H1 (cell line): Measurements from ENCODE around the gene PDE9A. TPM values are rescaled to one million over a fixed set of nuclear protein-coding genes. Genes with fewer than 3 reads are reported as not detected.
A peak's percentile ranks its signal among the peaks of the same experiment; 100 is the strongest.

Experiments
- CTCF ChIA-PET: fragments of 300-600 bp; sonication (Branson Sonifier 250); formaldehyde crosslinking; loops from one replicate; lab custom pipeline; 2021; ENCODE audit not compliant: partially characterized antibody; lab: Charles Lee
- POLR2A ChIA-PET: fragments of 300-600 bp; sonication (Branson Sonifier 250); formaldehyde crosslinking; loops from one replicate; lab custom pipeline; 2021; ENCODE audit warnings: inconsistent platforms; ENCODE audit not compliant: partially characterized antibody; lab: Charles Lee
- DNase-seq, 2 experiments: peaks; one replicate each; pipeline versions ENCODE4 v3.0.0 to v3.0.0-alpha.2; 2010 to 2022; ENCODE audit warnings: low spot score in 2 of 2, low read depth in 1 of 2, mixed read lengths in 1 of 2
- FAIRE-seq: peaks from 2 replicates; lab custom pipeline; 2011; peaks lifted over from hg19 to GRCh38; lab: Jason Lieb, UNC
- H2AFZ ChIP-seq: 2 replicates; pipeline ENCODE4 v1.8.1; 2012; ENCODE audit warnings: low read length, inconsistent platforms
- H2AK5ac ChIP-seq: 2 replicates; pipeline ENCODE4 v1.6.1; 2013; ENCODE audit warnings: low read depth, low read length
- H2BK120ac ChIP-seq: replicated peaks from 2 replicates; pipeline ENCODE3; 2013; ENCODE audit warnings: low read depth, low read length, inconsistent platforms
- H2BK12ac ChIP-seq: 2 replicates; pipeline ENCODE4 v1.6.1; 2013; ENCODE audit warnings: low read depth, low read length
- H2BK15ac ChIP-seq: 2 replicates; pipeline ENCODE4 v1.6.1; 2013; ENCODE audit warnings: low read length
- H2BK20ac ChIP-seq: 2 replicates; pipeline ENCODE4 v1.6.1; 2013; ENCODE audit warnings: low read length
- H2BK5ac ChIP-seq: 2 replicates; pipeline ENCODE4 v1.6.1; 2013; ENCODE audit warnings: low read depth, low read length
- H3K14ac ChIP-seq: 2 replicates; pipeline ENCODE4 v1.6.1; 2013; ENCODE audit warnings: inconsistent platforms; ENCODE audit not compliant: insufficient read length
- H3K18ac ChIP-seq: 2 replicates; pipeline ENCODE4 v1.6.1; 2013; ENCODE audit warnings: low read length; ENCODE audit errors: extremely low read depth
- H3K23ac ChIP-seq: 2 replicates; pipeline ENCODE4 v1.6.1; 2013; ENCODE audit warnings: inconsistent platforms; ENCODE audit not compliant: insufficient read length
- H3K23me2 ChIP-seq: 2 replicates; pipeline ENCODE4 v1.6.1; 2013; ENCODE audit warnings: low read depth, low read length
- H3K27ac ChIP-seq: 2 replicates; pipeline ENCODE4 v1.6.1; 2011; ENCODE audit warnings: low read depth, low read length, inconsistent platforms
- H3K27me3 ChIP-seq, 4 experiments: replicated peaks in 1 of 4; 1 replicate in 1 of 4; 2 replicates in 3 of 4; pipeline versions ENCODE4 v1.6.1 to v1.8.1; 2011 to 2013; ENCODE audit warnings: low read length in 3 of 4, mild to moderate bottlenecking in 3 of 4, inconsistent platforms in 2 of 4, mixed read lengths in 2 of 4, moderate library complexity in 1 of 4; ENCODE audit not compliant: control insufficient read depth in 3 of 4, insufficient read depth in 3 of 4; ENCODE audit errors: extremely low read depth in 1 of 4
- H3K36me3 ChIP-seq, 4 experiments: 2 replicates each; pipeline versions ENCODE4 v1.6.1 to v1.8.1; 2011 to 2013; ENCODE audit warnings: mild to moderate bottlenecking in 4 of 4, low read length in 3 of 4, moderate library complexity in 2 of 4, control low read depth in 1 of 4, inconsistent platforms in 1 of 4; ENCODE audit not compliant: insufficient read depth in 4 of 4, control insufficient read depth in 2 of 4
- H3K4ac ChIP-seq: replicated peaks from 2 replicates; pipeline ENCODE3; 2013; ENCODE audit warnings: low read length, low read depth, mixed read lengths, inconsistent platforms; ENCODE audit not compliant: insufficient read length
- H3K4me1 ChIP-seq, 4 experiments: replicated peaks in 1 of 4; 1 replicate in 1 of 4; 2 replicates in 3 of 4; pipeline versions ENCODE4 v1.6.1 to v1.8.1; 2011 to 2013; ENCODE audit warnings: low read length in 3 of 4, inconsistent platforms in 2 of 4, mixed read lengths in 1 of 4; ENCODE audit not compliant: insufficient read depth in 4 of 4, control insufficient read depth in 3 of 4
- H3K4me2 ChIP-seq, 2 experiments: 2 replicates each; pipeline versions ENCODE4 v1.6.1 to v1.8.1; 2011 to 2013; ENCODE audit warnings: low read depth in 2 of 2, low read length in 2 of 2, control low read depth in 1 of 2, inconsistent platforms in 1 of 2, mild to moderate bottlenecking in 1 of 2; ENCODE audit not compliant: insufficient read depth in 1 of 2
- H3K4me3 ChIP-seq, 4 experiments: fragments of 200-600, 300-600 bp in 1 of 4; sonication (generic), shearing (Covaris generic), sonication (Bioruptor Twin) in 1 of 4; 2 replicates each; pipeline versions ENCODE4 v1.5.1 to v1.8.1; 2011 to 2016; ENCODE audit warnings: low read length in 4 of 4, low read depth in 3 of 4, control low read depth in 2 of 4, inconsistent platforms in 2 of 4, mild to moderate bottlenecking in 2 of 4, mixed read lengths in 1 of 4, moderate library complexity in 1 of 4; ENCODE audit not compliant: insufficient read depth in 2 of 4; ENCODE audit errors: extremely low read depth in 1 of 4
- H3K56ac ChIP-seq: replicated peaks from 2 replicates; pipeline ENCODE3; 2013; ENCODE audit warnings: low read depth, mild to moderate bottlenecking, mixed read lengths, low read length, inconsistent platforms; ENCODE audit not compliant: insufficient read length
- H3K79me1 ChIP-seq: 2 replicates; pipeline ENCODE4 v1.6.1; 2013; ENCODE audit warnings: low read depth, low read length, control low read depth
- H3K79me2 ChIP-seq, 2 experiments: 2 replicates each; pipeline versions ENCODE4 v1.6.1 to v1.8.1; 2012 to 2013; ENCODE audit warnings: low read length in 2 of 2, mild to moderate bottlenecking in 2 of 2, inconsistent platforms in 1 of 2; ENCODE audit not compliant: insufficient read depth in 2 of 2, control insufficient read depth in 1 of 2
- H3K9ac ChIP-seq, 4 experiments: replicated peaks in 1 of 4; 1 replicate in 1 of 4; 2 replicates in 3 of 4; pipeline versions ENCODE4 v1.6.1 to v1.8.1; 2011 to 2013; ENCODE audit warnings: low read depth in 3 of 4, low read length in 3 of 4, control low read depth in 2 of 4, mild to moderate bottlenecking in 2 of 4, moderate library complexity in 2 of 4, inconsistent platforms in 1 of 4; ENCODE audit errors: extremely low read depth in 1 of 4
- H3K9me3 ChIP-seq, 2 experiments: 2 replicates each; pipeline versions ENCODE4 v1.6.1 to v1.8.1; 2012 to 2013; ENCODE audit warnings: mild to moderate bottlenecking in 2 of 2, moderate library complexity in 2 of 2, control low read depth in 1 of 2, inconsistent platforms in 1 of 2, low read depth in 1 of 2, low read length in 1 of 2, mixed read lengths in 1 of 2; ENCODE audit not compliant: insufficient read depth in 2 of 2
- H4K20me1 ChIP-seq, 2 experiments: replicated peaks in 1 of 2; 2 replicates each; pipeline versions ENCODE3 to v1.8.1; 2011 to 2013; ENCODE audit warnings: inconsistent platforms in 2 of 2, low read length in 2 of 2, mild to moderate bottlenecking in 1 of 2; ENCODE audit not compliant: insufficient read depth in 2 of 2, control insufficient read depth in 1 of 2
- H4K5ac ChIP-seq: 2 replicates; pipeline ENCODE4 v1.6.1; 2013; ENCODE audit warnings: low read length, low read depth, mixed read lengths, inconsistent platforms; ENCODE audit not compliant: insufficient read length
- H4K8ac ChIP-seq: 2 replicates; pipeline ENCODE4 v1.8.0; 2013; ENCODE audit warnings: mild to moderate bottlenecking, moderate library complexity, low read length, inconsistent platforms; ENCODE audit not compliant: insufficient read depth; ENCODE audit errors: extremely low read depth
- H4K91ac ChIP-seq: replicated peaks from 2 replicates; pipeline ENCODE3; 2013; ENCODE audit warnings: low read length, mixed read lengths, inconsistent platforms; ENCODE audit not compliant: insufficient read length
- ATF3 ChIP-seq: IDR thresholded peaks from 2 replicates; pipeline ENCODE4 v1.6.1; 2011; ENCODE audit warnings: low read depth, mild to moderate bottlenecking, low read length; ENCODE audit not compliant: insufficient read depth
- BRCA1 ChIP-seq: IDR thresholded peaks from 2 replicates; pipeline ENCODE4 v1.6.1; 2012; ENCODE audit warnings: low read depth, low read length, improper control_type of control experiment
- CBX8 ChIP-seq: fragments of 300-800, 300-1000 bp; sonication (generic); IDR thresholded peaks from 2 replicates; pipeline ENCODE4 v1.7.1; 2016; ENCODE audit warnings: low read depth, low read length, borderline replicate concordance
- CEBPB ChIP-seq: IDR thresholded peaks from 2 replicates; pipeline ENCODE4 v1.6.1; 2012; ENCODE audit warnings: low read depth, low read length
- E2F6 ChIP-seq: IDR thresholded peaks from 2 replicates; pipeline ENCODE4 v1.6.1; 2012; ENCODE audit warnings: inconsistent platforms
- KDM1A ChIP-seq: fragments of 200-600, 300-600 bp; sonication (generic); IDR thresholded peaks from 2 replicates; pipeline ENCODE4 v1.7.1; 2016; ENCODE audit warnings: mild to moderate bottlenecking, low read length, borderline replicate concordance
- PHF8 ChIP-seq: fragments of 200-600 bp; sonication (generic); conservative IDR thresholded peaks from 2 replicates; pipeline ENCODE4 v1.7.1; 2012; ENCODE audit warnings: low read depth, mild to moderate bottlenecking, inconsistent platforms, low read length, moderate library complexity
- SIN3A ChIP-seq, 2 experiments: IDR thresholded peaks in 1 of 2; conservative IDR thresholded peaks in 1 of 2; 2 replicates each; pipeline ENCODE4 v1.6.1; 2011 to 2012; ENCODE audit warnings: low read length in 2 of 2, improper control_type of control experiment in 1 of 2, low read depth in 1 of 2, mild to moderate bottlenecking in 1 of 2
- SRF ChIP-seq: IDR thresholded peaks from 2 replicates; pipeline ENCODE4 v1.6.1; 2011; ENCODE audit warnings: mild to moderate bottlenecking, low read depth, low read length, moderate library complexity
- TAF7 ChIP-seq: optimal IDR thresholded peaks from 2 replicates; pipeline ENCODE3; 2011; ENCODE audit warnings: low read depth, mild to moderate bottlenecking, inconsistent platforms, low read length, moderate library complexity, borderline replicate concordance
- WGBS, 2 experiments: shearing (Covaris generic) in 1 of 2; methylation state at CpG; one replicate each; pipeline versions ENCODE4 v1.1.6 to v1.1.7; 2013 to 2015; ENCODE audit warnings: low lambda C conversion rate in 2 of 2, mixed read lengths in 2 of 2, inconsistent platforms in 1 of 2, low coverage in 1 of 2, missing lambda C conversion rate in 1 of 2; ENCODE audit not compliant: insufficient replicate concordance in 2 of 2, insufficient coverage in 1 of 2, insufficient read length in 1 of 2; ENCODE audit errors: extremely low coverage in 1 of 2, missing lambda C conversion rate in 1 of 2; 5-methylcytosine and 5-hydroxymethylcytosine counted together
- polyA plus RNA-seq, 7 experiments: library from polyadenylated mRNA; depleted of rRNA in 3 of 7; stranded (reverse) in 5 of 7; unstranded in 2 of 7; fragments of >200 nt in 5 of 7; fragments of 200-250 nt in 2 of 7; gene quantifications; 1 replicate in 5 of 7; 2 replicates in 1 of 7; 4 replicates in 1 of 7; pipeline versions ENCODE4 v1.2.1 to v1.2.3, GENCODE V29; 2011 to 2013; ENCODE audit warnings: missing spikeins in 2 of 7, mixed read lengths in 2 of 7
- total RNA-seq: library from RNA; stranded (reverse); fragmentation: NEBNext Ultra II Directional; extraction: Animal tissue kit (Norgen Biotek cat#: 25700); gene quantifications from 2 replicates; pipeline ENCODE4 v1.2.1, GENCODE V29; 2021

The PDE9A gene
- total and polyA plus RNA-seq, 2 of the 8 experiments (the other 6 are each of a cell fraction or from before 2014, with no cell fraction given): 39.2 to 45.9 TPM

GRCh38 chr21:42645211-42646075 is 8.0 kb upstream of the PDE9A start:
- H4K91ac ChIP-seq: no peak overlapping the region
- no peaks in the 10 kb centered on the region for H3K79me2 ChIP-seq
- FAIRE-seq (no peak), DNase-seq (no peak)
- ChIA-PET POLR2A (interaction anchor here (1.1 kb wide), 1 partner anchor 9 kb away, joined by 5 read pairs; the partner anchor contains the start of gene PDE9A), CTCF (interaction anchor here (0.5 to 10.7 kb wide), 7 partner anchors 8 to 52 kb away, joined by 3 to 112 read pairs (median 4); partner anchors contain the start of gene PDE9A)
- H2BK20ac ChIP-seq: 0 out of 2 replicates have a peak overlapping the region, but pooled peaks have one; percentile 32
- no peak overlapping the region for H3K27ac ChIP-seq
- no peaks in the 10 kb centered on the region for H3K79me1 ChIP-seq
- H2BK120ac ChIP-seq: no peak overlapping the region
- H3K4me2 ChIP-seq: no peak overlapping the region
- H3K18ac ChIP-seq: no peak overlapping the region
- peak overlapping the region; percentile 53; the same call in 1 of the 2 replicates for H2BK15ac ChIP-seq
- H4K20me1 ChIP-seq: no peaks in the 10 kb centered on the region
- no peaks in the 10 kb centered on the region; a peak in 1 of 7 replicates for H3K27me3 ChIP-seq
- H2AFZ ChIP-seq: no peak overlapping the region
- H3K23me2 ChIP-seq: no peaks in the 10 kb centered on the region
- H3K9me3 ChIP-seq: no peaks in the 10 kb centered on the region
- H2BK12ac ChIP-seq: no peak overlapping the region
- no peak overlapping the region for H4K5ac ChIP-seq
- peaks cover 2 to 9% (median 7%) of the 10 kb centered on the region in 4 experiments; a peak in 6 of 7 replicates for H3K4me1 ChIP-seq
- no peak overlapping the region for H3K9ac ChIP-seq
- H3K4ac ChIP-seq: no peak overlapping the region
- no peak overlapping the region for H3K23ac ChIP-seq
- H3K56ac ChIP-seq: no peak overlapping the region
- no peak overlapping the region for H3K14ac ChIP-seq
- no peak overlapping the region for H2BK5ac ChIP-seq
- H4K8ac ChIP-seq: no peak overlapping the region; the same call in 1 of the 2 replicates
- peak overlapping the region; percentile 26; the same call in 1 of the 2 replicates for H2AK5ac ChIP-seq
- WGBS, 2 experiments: 93% methylated on average over 28 of the region's 28 CpGs; no CpG with 5 or more reads in 1 of the 2 experiments
- H3K4me3 ChIP-seq: no peak overlapping the region
- no peaks in the 10 kb centered on the region for H3K36me3 ChIP-seq
- TF ChIP-seq KDM1A (no peak), SRF (no peak), TAF7 (no peak), E2F6 (no peak), CBX8 (no peak), PHF8 (no peak), SIN3A (conservative IDR thresholded peaks at IDR 0.05 in 1 of 2, IDR thresholded peaks at IDR 0.05 in 1 of 2; ENCODE audit: low read depth in 1 of 2, low read length in 2 of 2) (no peak), CEBPB (no peak), BRCA1 (no peak), ATF3 (no peak)
